Ascending aorta (tissue), 2 donors: ENCODE measurements around the gene STX7. TPM values are rescaled to one million over a fixed set of nuclear protein-coding genes. Genes with fewer than 3 reads are reported as not detected.

ENCODE experiments used
- DNase-seq, 2 donors: peaks; one replicate each; pipeline ENCODE4 v3.0.0-alpha.2; 2019; ENCODE audit warnings: low spot score in 2 of 2
- H3K27ac ChIP-seq, 2 donors: fragments of 200-600 bp; sonication (generic); one replicate each; pipeline ENCODE4 v1.5.1; 2016 to 2017; ENCODE audit warnings: mild to moderate bottlenecking in 1 of 2
- H3K27me3 ChIP-seq: fragments of 200-600 bp; sonication (generic); one replicate; pipeline ENCODE4 v1.5.1; 2017
- H3K36me3 ChIP-seq, 2 donors: fragments of 200-600 bp; sonication (generic); one replicate each; pipeline ENCODE4 v1.5.1; 2016
- H3K4me1 ChIP-seq, 2 donors: fragments of 200-600 bp; sonication (generic); one replicate each; pipeline ENCODE4 v1.5.1; 2016 to 2017; ENCODE audit warnings: mild to moderate bottlenecking in 1 of 2
- H3K4me3 ChIP-seq, 2 donors: fragments of 200-600 bp; sonication (generic); one replicate each; pipeline ENCODE4 v1.5.1; 2016 to 2017; ENCODE audit warnings: mild to moderate bottlenecking in 1 of 2
- H3K9me3 ChIP-seq, 2 donors: fragments of 200-600 bp; sonication (generic); one replicate each; pipeline ENCODE4 v1.5.1; 2016
- intact Hi-C: fragments of 100-400 bp; cut with DNase I; formaldehyde crosslinking; loops from one replicate; pipeline ENCODE4 v1.15.1; 2023
- total RNA-seq: library from RNA; depleted of rRNA; stranded (reverse); fragments of >200 nt; gene quantifications from one replicate; pipeline ENCODE4 v1.1.0, GENCODE V29; 2016
- TF ChIP-seq, protein P1 (sequence below), 3 experiments: fragments of 200-600 bp in 2 of 3; fragments of 450-650 bp in 1 of 3; sonication (generic) in 2 of 3; IDR thresholded peaks; one replicate each; pipeline ENCODE4 v1.5.1; 2016 to 2019; ENCODE audit warnings: antibody characterized with exemption in 3 of 3, mild to moderate bottlenecking in 1 of 3, moderate library complexity in 1 of 3

STX7 gene
- total RNA-seq, 1 donor from 2014 or later, result 18.3 TPM

DNA sequence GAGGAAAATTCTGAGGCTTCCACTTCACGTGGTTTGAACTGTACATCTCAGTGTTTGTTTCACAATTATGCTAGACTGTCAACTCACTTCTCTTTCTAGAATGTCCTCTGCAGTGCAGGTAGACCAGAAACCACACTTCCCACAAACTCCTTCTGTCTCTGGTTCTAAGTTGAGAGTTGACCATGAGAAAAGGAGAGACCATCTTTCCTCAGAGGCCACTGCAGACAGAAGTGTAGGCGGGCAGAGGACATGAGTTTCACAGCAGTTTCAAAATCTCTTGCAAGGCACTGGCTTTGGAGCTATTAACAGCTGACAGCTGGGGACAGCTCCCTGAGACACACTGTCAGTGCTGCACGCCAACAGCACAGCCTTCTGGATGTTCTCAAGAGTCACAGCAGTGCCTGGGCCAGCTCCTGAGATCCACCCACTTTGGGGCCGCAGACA, 56.2 kb downstream of the STX7 start:
- intact Hi-C loops, result no loop called here

DNA sequence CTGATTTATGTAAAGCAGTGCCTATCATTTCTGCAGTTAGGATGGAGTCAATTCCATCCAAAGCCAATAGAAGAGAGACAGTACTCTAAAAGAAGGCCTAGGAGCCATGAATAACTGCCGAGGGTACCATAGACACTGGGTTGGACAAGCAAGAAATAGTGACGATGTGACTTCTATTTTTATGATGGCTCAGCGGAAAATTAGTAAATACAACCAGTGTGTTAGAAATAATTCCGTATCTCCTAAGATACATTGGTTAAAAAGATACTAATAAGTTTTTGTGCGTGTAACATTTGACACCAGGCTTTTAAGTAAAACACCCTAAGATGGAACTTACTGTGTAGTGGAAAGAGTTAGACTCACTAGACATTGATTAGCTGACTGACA, 66.1 kb downstream of the STX7 start:
- DNase-seq, result no peak
- no peaks in the 10 kb centered on the region for H3K27me3 ChIP-seq
- TF ChIP-seq, protein P1, sequence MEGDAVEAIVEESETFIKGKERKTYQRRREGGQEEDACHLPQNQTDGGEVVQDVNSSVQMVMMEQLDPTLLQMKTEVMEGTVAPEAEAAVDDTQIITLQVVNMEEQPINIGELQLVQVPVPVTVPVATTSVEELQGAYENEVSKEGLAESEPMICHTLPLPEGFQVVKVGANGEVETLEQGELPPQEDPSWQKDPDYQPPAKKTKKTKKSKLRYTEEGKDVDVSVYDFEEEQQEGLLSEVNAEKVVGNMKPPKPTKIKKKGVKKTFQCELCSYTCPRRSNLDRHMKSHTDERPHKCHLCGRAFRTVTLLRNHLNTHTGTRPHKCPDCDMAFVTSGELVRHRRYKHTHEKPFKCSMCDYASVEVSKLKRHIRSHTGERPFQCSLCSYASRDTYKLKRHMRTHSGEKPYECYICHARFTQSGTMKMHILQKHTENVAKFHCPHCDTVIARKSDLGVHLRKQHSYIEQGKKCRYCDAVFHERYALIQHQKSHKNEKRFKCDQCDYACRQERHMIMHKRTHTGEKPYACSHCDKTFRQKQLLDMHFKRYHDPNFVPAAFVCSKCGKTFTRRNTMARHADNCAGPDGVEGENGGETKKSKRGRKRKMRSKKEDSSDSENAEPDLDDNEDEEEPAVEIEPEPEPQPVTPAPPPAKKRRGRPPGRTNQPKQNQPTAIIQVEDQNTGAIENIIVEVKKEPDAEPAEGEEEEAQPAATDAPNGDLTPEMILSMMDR (IDR thresholded peaks at IDR 0.05), result no peak
- no peaks in the 10 kb centered on the region for H3K4me1 ChIP-seq
- no peak overlapping the region for H3K4me3 ChIP-seq
- peaks cover 4 to 8% of the 10 kb centered on the region in 2 donors for H3K9me3 ChIP-seq
- intact Hi-C loops, result no loop called here
- no peak overlapping the region for H3K27ac ChIP-seq
- H3K36me3 ChIP-seq, result peaks cover 0 to 5% of the 10 kb centered on the region in 2 donors

More for the DNA sequence above, 56.2 kb downstream of the STX7 start:
- no peak overlapping the region for H3K4me3 ChIP-seq
- TF ChIP-seq, protein P1 (IDR thresholded peaks at IDR 0.05), result no peak
- H3K9me3 ChIP-seq, result no peaks in the 10 kb centered on the region
- H3K4me1 ChIP-seq, result no peaks in the 10 kb centered on the region
- DNase-seq, result no peak
- no peaks in the 10 kb centered on the region for H3K27me3 ChIP-seq
- H3K27ac ChIP-seq, result no peak overlapping the region
- H3K36me3 ChIP-seq, result peaks cover 37 to 65% of the 10 kb centered on the region in 2 donors

DNA sequence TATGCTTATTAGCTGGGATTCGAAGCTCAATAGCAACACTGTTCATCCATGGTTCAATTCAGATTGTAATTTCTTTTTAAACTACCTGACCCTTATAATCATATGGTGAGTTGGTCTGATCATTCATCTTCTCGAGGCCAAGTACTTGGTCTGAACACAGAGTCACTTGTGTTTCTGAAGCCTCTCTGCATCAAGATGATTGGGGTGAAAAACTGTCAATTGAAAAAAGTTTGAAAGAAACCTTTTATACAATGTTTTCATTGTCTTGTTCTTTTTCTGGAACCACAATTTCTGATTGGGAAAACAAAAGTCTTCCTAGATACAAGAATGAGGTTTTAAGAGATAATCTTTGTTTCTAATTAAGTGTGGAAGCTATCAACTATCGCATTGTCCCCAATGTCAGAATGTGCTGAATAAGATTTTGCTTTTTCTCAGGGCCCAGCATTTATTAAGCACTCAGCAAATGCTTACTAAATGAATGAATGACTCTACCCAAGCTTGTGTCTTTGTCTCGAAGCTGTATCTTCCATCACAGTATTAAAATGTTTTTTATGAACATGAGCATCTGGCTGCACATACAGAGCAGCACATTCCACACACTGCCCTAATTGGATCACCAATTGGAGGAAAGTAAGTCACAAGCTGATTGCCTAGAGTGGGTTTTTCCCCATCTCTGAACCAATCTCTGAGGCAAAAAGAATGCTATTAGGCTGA, 66.6 kb downstream of the STX7 start:
- TF ChIP-seq, protein P1 (IDR thresholded peaks at IDR 0.05), result no peak
- DNase-seq, result no peak
- intact Hi-C loops, result no loop called here
- no peaks in the 10 kb centered on the region for H3K27me3 ChIP-seq
- H3K27ac ChIP-seq, result no peak overlapping the region
- no peaks in the 10 kb centered on the region for H3K4me1 ChIP-seq
- H3K4me3 ChIP-seq, result no peak overlapping the region
- peaks cover 4 to 13% of the 10 kb centered on the region in 2 donors for H3K9me3 ChIP-seq
- peaks cover 0 to 5% of the 10 kb centered on the region in 2 donors for H3K36me3 ChIP-seq

DNA sequence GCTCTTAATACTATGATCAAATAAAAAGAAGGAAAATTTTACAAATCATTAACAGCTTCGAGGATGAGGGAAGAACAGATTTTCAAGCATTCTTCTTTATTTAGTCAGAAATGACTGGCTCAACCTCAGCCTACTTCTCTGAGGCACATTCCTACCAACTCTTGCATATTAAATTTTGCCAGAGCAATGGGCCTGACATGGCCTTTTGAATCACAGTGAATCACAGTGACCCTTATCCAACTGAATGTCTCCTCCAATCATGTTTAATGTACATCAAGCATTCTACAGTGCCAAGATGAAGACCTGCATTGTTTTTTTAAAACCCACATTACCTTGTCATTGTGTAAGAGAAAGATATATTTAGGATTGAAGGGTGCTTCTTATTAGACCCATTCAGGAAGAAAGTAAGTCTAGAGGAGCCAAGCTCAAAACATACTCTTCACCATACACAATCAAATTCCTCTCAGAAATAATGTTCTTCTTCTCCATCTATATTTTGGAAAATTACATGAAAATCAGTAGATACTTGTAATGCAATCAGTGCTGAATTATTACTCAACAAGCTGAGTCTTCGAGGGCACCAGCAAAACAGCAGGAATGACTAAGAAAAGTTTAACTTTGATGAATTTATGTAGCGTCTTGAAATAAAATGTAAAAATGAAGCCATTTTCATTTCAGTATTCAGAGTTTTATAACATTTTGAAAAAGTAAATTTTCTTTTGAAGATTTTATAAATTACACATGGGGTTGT, 67.5 kb downstream of the STX7 start:
- no peaks in the 10 kb centered on the region for H3K4me1 ChIP-seq
- H3K36me3 ChIP-seq, result peaks cover 0 to 5% of the 10 kb centered on the region in 2 donors
- no peak overlapping the region for H3K4me3 ChIP-seq
- H3K9me3 ChIP-seq, result peaks cover 4 to 13% of the 10 kb centered on the region in 2 donors
- DNase-seq, result no peak
- no peaks in the 10 kb centered on the region for H3K27me3 ChIP-seq
- H3K27ac ChIP-seq, result no peak overlapping the region
- intact Hi-C loops, result no loop called here
- TF ChIP-seq, protein P1 (IDR thresholded peaks at IDR 0.05), result no peak

DNA sequence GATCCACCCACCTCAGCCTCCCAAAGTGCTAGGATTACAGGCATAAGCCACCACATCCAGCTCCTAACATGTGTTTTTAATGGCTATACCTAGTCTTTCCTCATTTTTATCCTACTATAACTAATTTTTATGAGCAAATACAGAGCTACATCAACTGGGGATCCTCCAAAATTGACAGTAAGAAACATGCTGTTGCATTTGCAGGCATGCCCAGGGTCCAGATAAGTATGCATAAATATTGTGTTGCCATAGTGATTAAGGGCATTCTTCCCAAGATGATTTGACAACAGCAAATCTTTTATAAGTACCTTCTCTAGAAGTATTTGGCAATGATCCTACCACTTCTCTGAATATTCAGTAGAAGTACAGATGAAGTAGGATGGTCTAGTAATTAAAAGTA, 69.7 kb downstream of the STX7 start:
- Histone ChIP-seq H3K27me3 (no peaks in the 10 kb centered on the region), H3K36me3 (no peaks in the 10 kb centered on the region), H3K4me1 (no peaks in the 10 kb centered on the region), H3K9me3 (peaks cover 4 to 13% of the 10 kb centered on the region in 2 donors), H3K27ac (no peak overlapping the region), H3K4me3 (no peak overlapping the region)
- TF ChIP-seq, protein P1 (IDR thresholded peaks at IDR 0.05), result no peak
- intact Hi-C loops, result no loop called here
- DNase-seq, result no peak
